Islet precursor cell (in vitro differentiated cells): ENCODE results near the gene OR1J1.

Source experiments
- DNase-seq: peaks from one replicate; pipeline ENCODE4 v3.0.0-alpha.2; 2018

OR1J1 gene

DNA sequence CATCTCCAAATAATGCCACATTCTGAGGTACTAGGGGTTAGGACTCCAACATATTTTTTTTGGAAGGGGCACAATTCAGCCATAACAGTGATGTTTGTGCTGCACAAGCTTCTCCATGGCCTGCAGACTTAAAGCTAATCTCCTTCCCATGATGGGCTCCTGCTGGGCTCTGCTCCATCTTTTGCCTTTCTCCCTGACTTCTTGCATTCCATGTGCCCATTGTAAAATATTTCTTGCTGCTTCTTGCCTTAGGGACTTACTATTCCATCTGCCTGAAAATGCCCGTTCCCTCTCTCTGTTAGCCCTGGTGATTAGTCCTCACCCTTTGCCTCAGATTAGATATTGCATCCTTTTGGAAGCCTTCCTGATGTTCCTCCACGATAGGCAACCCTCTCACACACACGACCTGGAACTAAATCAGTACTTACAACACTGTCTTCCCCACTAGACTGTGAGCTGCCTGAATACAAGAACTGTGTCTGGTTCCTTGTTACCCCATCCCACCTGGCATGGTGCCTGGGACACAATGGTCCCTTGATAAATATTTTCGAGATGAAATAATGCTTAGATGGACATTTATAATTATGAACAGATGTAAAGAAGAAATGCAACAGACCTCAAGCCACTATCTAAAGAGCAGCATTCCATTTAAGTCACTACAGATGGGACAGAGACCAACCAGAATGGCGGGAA is 33.5 kb downstream of the OR1J1 start:
- no peak for DNase-seq

- DNase-seq: no peak
Measured at GRCh38 chr9:122442568-122442967, 35.2 kb downstream of the OR1J1 start.
